Epithelial cell of alveolus of lung (primary cell): ENCODE measurements around the gene LIPI. TPM values are rescaled to one million over a fixed set of nuclear protein-coding genes. Genes with fewer than 3 reads are reported as not detected.

Source experiments
- total RNA-seq: library from RNA; depleted of rRNA; stranded (reverse); fragments of >200 nt; gene quantifications from 2 replicates; pipeline ENCODE4 v1.2.1, GENCODE V29; 2015

LIPI gene
- total RNA-seq, result not detected in 2 replicates

DNA sequence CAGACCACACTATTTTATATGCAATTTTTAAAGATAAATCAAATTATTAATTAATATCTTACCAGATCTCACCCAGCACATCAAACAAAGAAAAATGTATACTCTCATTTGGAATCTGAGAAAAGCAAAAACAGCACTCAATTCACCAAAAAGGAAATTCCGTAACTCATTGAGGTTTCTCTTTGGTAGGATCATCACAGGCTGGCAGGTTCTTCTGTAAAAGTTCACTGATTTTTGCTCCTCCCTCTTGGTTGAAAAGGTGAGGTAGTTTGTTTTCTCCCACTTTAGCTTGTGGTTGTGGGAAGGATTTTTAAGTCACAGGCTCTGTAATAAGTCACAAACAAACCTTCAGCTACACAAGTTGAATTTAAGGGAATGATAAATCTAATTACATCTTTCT, at the start of gene LIPI:
Gene LIPI, minus strand, starts transcription at position 218 of the 400 bp plus-strand sequence. Its CDS starts 110 bp downstream, at position 108.

DNA sequence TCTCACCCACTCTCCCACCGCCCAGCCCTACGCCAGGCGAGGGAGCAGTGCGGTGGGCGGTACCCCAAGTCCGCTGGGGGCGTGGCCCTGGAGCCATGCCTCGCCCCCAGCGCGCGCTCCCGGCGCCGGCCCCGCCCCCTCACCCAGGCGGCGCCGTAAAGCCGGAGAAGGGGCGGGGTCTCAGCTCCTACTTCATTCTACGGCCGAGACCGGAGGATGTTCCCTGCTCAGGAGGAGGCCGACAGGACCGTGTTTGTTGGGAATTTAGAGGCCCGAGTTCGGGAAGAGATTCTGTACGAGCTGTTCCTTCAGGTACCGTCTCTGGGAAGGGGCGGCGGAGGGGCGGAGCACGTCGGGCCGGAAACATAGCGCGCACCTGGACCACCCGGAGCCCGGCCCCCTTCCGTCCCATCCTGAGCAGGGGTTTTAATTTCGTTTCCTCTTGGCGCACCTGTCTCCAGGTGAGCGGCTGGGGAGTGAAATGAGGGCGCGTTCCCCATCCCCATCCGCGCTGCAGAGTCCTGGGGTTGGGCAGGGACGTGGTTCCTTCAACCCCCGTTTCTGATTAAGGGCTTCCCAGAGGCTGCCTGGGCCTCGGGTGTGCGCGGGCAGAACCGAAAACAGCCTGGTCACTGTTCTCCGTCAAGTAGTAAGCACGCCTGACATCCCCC, 5.4 kb upstream of the LIPI start, which contains the start of gene RBM11:
Gene RBM11, plus strand, starts transcription at position 187 of the 671 bp plus-strand sequence. Its CDS starts 30 bp downstream, at position 217.

Other genes with a start within 250 kb of the LIPI start
- gene RBM11, start 5.2 kb upstream of the LIPI start, total RNA-seq, result 0.52 TPM in 1 of 2 replicates, not detected in the other
- 45.8 and 66.7 TPM in 2 replicates for gene HSPA13, start 172.2 kb upstream of the LIPI start, total RNA-seq